T-helper 2 cell treated with Interferon-gamma antibody and Interleukin-4, amounts not matched to agents 100 ng/mL and 5 ng/mL, for 36 hours (primary cell): ENCODE data around the gene B3GNT3. TPM values are rescaled to one million over a fixed set of nuclear protein-coding genes. Genes with fewer than 3 reads are reported as not detected.

ENCODE experiments used
- intact Hi-C: fragments of 100-400 bp; cut with micrococcal nuclease; formaldehyde crosslinking; loops from one replicate; pipeline ENCODE4 v1.15.1; 2023
- total RNA-seq: library from RNA; stranded (reverse); gene quantifications from 2 replicates; pipeline ENCODE4 v1.2.3, GENCODE V29; 2022

B3GNT3 gene
- total RNA-seq, 1 donor from 2014 or later: not detected

GRCh38 chr19:17831419-17831888, 36.5 kb downstream of the B3GNT3 start:
- intact Hi-C loops: no loop called here

- intact Hi-C loops: no loop called here
Observed at GRCh38 chr19:17832443-17833208, 37.7 kb downstream of the B3GNT3 start.

- intact Hi-C loops: no loop called here
Observed at GRCh38 chr19:17834350-17835181, 39.6 kb downstream of the B3GNT3 start.

GRCh38 chr19:17835182-17836006, 40.5 kb downstream of the B3GNT3 start:
- intact Hi-C loops: no loop called here

GRCh38 chr19:17836530-17836929, 41.6 kb downstream of the B3GNT3 start:
- intact Hi-C loops: no loop called here

- intact Hi-C loops: no loop called here
Observed at GRCh38 chr19:17837972-17838371, 43.0 kb downstream of the B3GNT3 start.

- intact Hi-C loops: no loop called here
Observed at GRCh38 chr19:17840019-17840418, 45.1 kb downstream of the B3GNT3 start.

GRCh38 chr19:17841371-17841809, 46.5 kb downstream of the B3GNT3 start:
- intact Hi-C loops: no loop called here

- intact Hi-C loops: no loop called here
Observed at GRCh38 chr19:17841810-17842662, 47.1 kb downstream of the B3GNT3 start.

- intact Hi-C loops: no loop called here
Observed at GRCh38 chr19:17842663-17843291, 47.8 kb downstream of the B3GNT3 start.

- intact Hi-C loops: no loop called here
Observed at GRCh38 chr19:17843292-17843827, 48.4 kb downstream of the B3GNT3 start.

- intact Hi-C loops: no loop called here
Observed at GRCh38 chr19:17843908-17844490, 49.1 kb downstream of the B3GNT3 start.

- intact Hi-C loops: no loop called here
Observed at GRCh38 chr19:17846146-17846545, 51.2 kb downstream of the B3GNT3 start.

GRCh38 chr19:17847538-17848366, 52.8 kb downstream of the B3GNT3 start, which contains the start of gene JAK3:
Gene JAK3, minus strand, starts transcription at chr19:17847982. Its CDS starts 3,565 bp downstream, at chr19:17844417.
- intact Hi-C loops: loop anchor here (1.0 kb wide), 2 partner anchors 12 to 96 kb away; partner anchors contain the start of genes FCHO1 and RPL18A

GRCh38 chr19:17848595-17849292, 53.8 kb downstream of the B3GNT3 start:
- intact Hi-C loops: loop anchor here (1.0 kb wide), 1 partner anchor 11 kb away; the partner anchor contains the start of gene RPL18A

GRCh38 chr19:17854061-17854460, 59.1 kb downstream of the B3GNT3 start:
- intact Hi-C loops: loop anchor here (2.0 kb wide), 1 partner anchor 149 kb away; no protein-coding TSS in a partner anchor
